Measurements from ENCODE around the gene CNTN4. TPM values are rescaled to one million over a fixed set of nuclear protein-coding genes. Genes with fewer than 3 reads are reported as not detected.

Gene CNTN4
- total and polyA plus RNA-seq, 9 donors = 0.35 to 16.7 (median 3.0) TPM

- Histone ChIP-seq H3K9me3 (no peaks in the 10 kb centered on the region), H3K27ac (no peak overlapping the region), H3K36me3 (no peaks in the 10 kb centered on the region), H3K4me3 (no peak overlapping the region), H3K27me3 (no peaks in the 10 kb centered on the region), H3K4me1 (ENCODE audit: insufficient read depth) (peaks cover 1% of the 10 kb centered on the region)
- TF ChIP-seq POLR2A (IDR thresholded peaks at IDR 0.05) (no peak), EP300 (IDR thresholded peaks at IDR 0.05) (no peak)
- TF ChIP-seq, protein P1, sequence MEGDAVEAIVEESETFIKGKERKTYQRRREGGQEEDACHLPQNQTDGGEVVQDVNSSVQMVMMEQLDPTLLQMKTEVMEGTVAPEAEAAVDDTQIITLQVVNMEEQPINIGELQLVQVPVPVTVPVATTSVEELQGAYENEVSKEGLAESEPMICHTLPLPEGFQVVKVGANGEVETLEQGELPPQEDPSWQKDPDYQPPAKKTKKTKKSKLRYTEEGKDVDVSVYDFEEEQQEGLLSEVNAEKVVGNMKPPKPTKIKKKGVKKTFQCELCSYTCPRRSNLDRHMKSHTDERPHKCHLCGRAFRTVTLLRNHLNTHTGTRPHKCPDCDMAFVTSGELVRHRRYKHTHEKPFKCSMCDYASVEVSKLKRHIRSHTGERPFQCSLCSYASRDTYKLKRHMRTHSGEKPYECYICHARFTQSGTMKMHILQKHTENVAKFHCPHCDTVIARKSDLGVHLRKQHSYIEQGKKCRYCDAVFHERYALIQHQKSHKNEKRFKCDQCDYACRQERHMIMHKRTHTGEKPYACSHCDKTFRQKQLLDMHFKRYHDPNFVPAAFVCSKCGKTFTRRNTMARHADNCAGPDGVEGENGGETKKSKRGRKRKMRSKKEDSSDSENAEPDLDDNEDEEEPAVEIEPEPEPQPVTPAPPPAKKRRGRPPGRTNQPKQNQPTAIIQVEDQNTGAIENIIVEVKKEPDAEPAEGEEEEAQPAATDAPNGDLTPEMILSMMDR (IDR thresholded peaks at IDR 0.05) = no peak
- DNase-seq = no peak
- intact Hi-C loops (cut with DNase I) = no loop called here
Observed at GRCh38 chr3:2968475-2968874, 869.8 kb downstream of the CNTN4 start.

DNA sequence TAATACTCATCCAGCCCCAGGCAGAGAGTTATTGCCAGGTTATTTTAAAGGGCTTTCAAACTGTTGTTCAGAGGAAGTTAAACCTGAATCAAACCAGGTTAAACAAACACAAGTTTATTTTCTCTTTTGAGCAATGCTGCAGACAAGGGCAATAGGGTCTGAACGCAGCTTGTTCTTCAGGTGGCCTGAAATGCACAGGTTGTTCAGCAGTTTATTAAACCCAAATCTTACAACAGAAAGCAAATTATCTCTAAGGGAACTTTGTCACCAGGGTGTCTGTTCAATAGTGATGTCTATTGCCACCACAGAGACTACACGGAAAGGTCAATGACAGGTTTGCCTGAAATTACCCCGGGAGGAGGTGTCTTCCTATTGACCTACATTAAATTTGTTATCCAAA lies 877.5 kb downstream of the CNTN4 start:
- DNase-seq = no peak
- Histone ChIP-seq H3K9me3 (no peaks in the 10 kb centered on the region), H3K27me3 (no peaks in the 10 kb centered on the region), H3K36me3 (no peaks in the 10 kb centered on the region), H3K27ac (no peak overlapping the region), H3K4me3 (no peak overlapping the region), H3K4me1 (ENCODE audit: insufficient read depth) (no peaks in the 10 kb centered on the region)
- WGBS, 3 donors = 89 to 91% (median 90%) methylated on average over 3 of the region's 3 CpGs
- TF ChIP-seq POLR2A (IDR thresholded peaks at IDR 0.05) (no peak), EP300 (IDR thresholded peaks at IDR 0.05) (no peak)
- TF ChIP-seq, protein P1 (IDR thresholded peaks at IDR 0.05) = no peak
- intact Hi-C loops (cut with DNase I) = no loop called here

GRCh38 chr3:2976796-2977195 lies 878.1 kb downstream of the CNTN4 start:
- no peaks in the 10 kb centered on the region for H3K9me3 ChIP-seq
- H3K27ac ChIP-seq = no peak overlapping the region
- intact Hi-C loops (cut with DNase I) = no loop called here
- WGBS, 3 donors = 89 to 90% (median 90%) methylated on average over 1 of the region's 1 CpG
- H3K36me3 ChIP-seq = no peaks in the 10 kb centered on the region
- no peak overlapping the region for H3K4me3 ChIP-seq
- DNase-seq = no peak
- no peaks in the 10 kb centered on the region for H3K4me1 ChIP-seq (ENCODE audit: insufficient read depth)
- TF ChIP-seq, protein P1 (IDR thresholded peaks at IDR 0.05) = no peak
- TF ChIP-seq EP300 (IDR thresholded peaks at IDR 0.05) = no peak
- TF ChIP-seq POLR2A (IDR thresholded peaks at IDR 0.05) = no peak
- no peaks in the 10 kb centered on the region for H3K27me3 ChIP-seq

- Histone ChIP-seq H3K9me3 (no peaks in the 10 kb centered on the region), H3K36me3 (no peaks in the 10 kb centered on the region), H3K27ac (no peak overlapping the region), H3K4me1 (ENCODE audit: insufficient read depth) (no peaks in the 10 kb centered on the region), H3K4me3 (no peak overlapping the region), H3K27me3 (no peaks in the 10 kb centered on the region)
- TF ChIP-seq, protein P1 (IDR thresholded peaks at IDR 0.05) = no peak
- TF ChIP-seq EP300 (IDR thresholded peaks at IDR 0.05) (no peak), POLR2A (IDR thresholded peaks at IDR 0.05) (no peak)
- intact Hi-C loops (cut with DNase I) = no loop called here
- DNase-seq = no peak
- 72 to 80% (median 79%) methylated on average over 9 of the region's 9 CpGs for WGBS, 3 donors
Observed at GRCh38 chr3:2978977-2979732, 880.5 kb downstream of the CNTN4 start.

Data from ovary (tissue), 9 donors.